Tibial artery (tissue), 4 donors: Measurements from ENCODE around the gene TSR3.

Experiments used
- DNase-seq, 2 donors: peaks; one replicate each; pipeline ENCODE4 v3.0.0-alpha.2; 2019
- H3K27ac ChIP-seq, 2 donors: fragments of 200-600 bp; sonication (generic) in 1 of 2; 1 replicate in 1 of 2; 2 replicates in 1 of 2; pipeline ENCODE4 v1.5.1; 2018 to 2019; ENCODE audit warnings: mild to moderate bottlenecking in 1 of 2
- H3K27me3 ChIP-seq, 2 donors: fragments of 200-600 bp; sonication (generic) in 1 of 2; one replicate each; pipeline versions ENCODE4 v1.5.1 to v1.6.0; 2016 to 2019
- H3K36me3 ChIP-seq, 3 donors: fragments of 200-600 bp; sonication (generic) in 2 of 3; one replicate each; pipeline ENCODE4 v1.5.1; 2016 to 2019; ENCODE audit warnings: mild to moderate bottlenecking in 2 of 3
- H3K4me1 ChIP-seq, 4 donors: fragments of 200-600 bp; sonication (generic) in 2 of 4; 1 replicate in 3 of 4; 2 replicates in 1 of 4; pipeline ENCODE4 v1.5.1; 2016 to 2019
- H3K4me3 ChIP-seq, 2 donors: fragments of 200-600 bp; sonication (generic) in 1 of 2; 1 replicate in 1 of 2; 2 replicates in 1 of 2; pipeline ENCODE4 v1.5.1; 2018 to 2019; ENCODE audit warnings: mild to moderate bottlenecking in 2 of 2
- H3K9me3 ChIP-seq, 3 donors: fragments of 200-600 bp; sonication (generic) in 1 of 3; one replicate each; pipeline ENCODE4 v1.5.1; 2016 to 2019
- intact Hi-C: fragments of 100-400 bp; cut with DNase I; formaldehyde crosslinking; loops from one replicate; pipeline ENCODE4 v1.15.0; 2023; ENCODE audit warnings: low total_unique reads
- TF ChIP-seq, protein P1 (sequence below), 2 experiments: fragments of 200-600 bp in 1 of 2; fragments of 450-650 bp in 1 of 2; IDR thresholded peaks; one replicate each; pipeline ENCODE4 v1.5.1; 2017 to 2019; ENCODE audit warnings: antibody characterized with exemption in 2 of 2, mild to moderate bottlenecking in 1 of 2, moderate library complexity in 1 of 2

The TSR3 gene

DNA sequence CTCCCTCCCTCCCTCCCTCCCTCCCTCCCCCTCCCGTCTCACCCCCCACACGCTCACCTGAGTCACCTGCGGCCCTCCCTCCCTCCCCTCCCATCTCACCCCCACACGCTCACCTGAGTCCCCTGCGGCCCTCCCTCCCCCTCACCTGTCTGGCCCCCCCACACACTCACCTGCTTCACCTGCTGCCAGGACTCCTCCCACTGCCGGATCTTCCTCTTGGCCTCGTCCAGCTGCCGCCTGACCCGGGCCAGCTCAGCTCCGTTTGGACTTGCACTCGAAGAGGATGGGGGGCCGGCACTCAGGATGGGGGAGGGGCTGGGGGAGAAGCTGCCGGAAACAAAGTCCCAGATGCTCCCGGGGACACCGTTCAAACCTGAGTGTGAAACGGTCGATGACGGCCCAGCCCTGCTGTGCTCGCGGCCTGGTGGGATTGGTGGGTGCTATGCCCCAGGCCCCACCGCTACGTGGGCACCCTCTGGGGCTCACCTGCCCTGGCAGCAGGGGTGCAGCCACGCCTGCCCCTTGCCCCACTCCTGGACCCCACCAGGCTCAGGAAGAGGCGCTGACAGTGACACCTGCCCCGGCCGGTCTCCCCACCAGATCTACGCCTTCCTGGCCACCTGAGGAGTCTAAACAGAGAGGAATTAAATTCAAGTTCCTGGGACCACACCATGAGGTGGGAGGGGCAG lies 16.0 kb upstream of the TSR3 start:
- Histone ChIP-seq H3K4me3 (no peak overlapping the region), H3K36me3 (peaks cover 20 to 94% (median 72%) of the 10 kb centered on the region in 3 donors), H3K9me3 (no peaks in the 10 kb centered on the region), H3K4me1 (no peaks in the 10 kb centered on the region), H3K27me3 (no peaks in the 10 kb centered on the region), H3K27ac (no peak overlapping the region)
- TF ChIP-seq, protein P1, sequence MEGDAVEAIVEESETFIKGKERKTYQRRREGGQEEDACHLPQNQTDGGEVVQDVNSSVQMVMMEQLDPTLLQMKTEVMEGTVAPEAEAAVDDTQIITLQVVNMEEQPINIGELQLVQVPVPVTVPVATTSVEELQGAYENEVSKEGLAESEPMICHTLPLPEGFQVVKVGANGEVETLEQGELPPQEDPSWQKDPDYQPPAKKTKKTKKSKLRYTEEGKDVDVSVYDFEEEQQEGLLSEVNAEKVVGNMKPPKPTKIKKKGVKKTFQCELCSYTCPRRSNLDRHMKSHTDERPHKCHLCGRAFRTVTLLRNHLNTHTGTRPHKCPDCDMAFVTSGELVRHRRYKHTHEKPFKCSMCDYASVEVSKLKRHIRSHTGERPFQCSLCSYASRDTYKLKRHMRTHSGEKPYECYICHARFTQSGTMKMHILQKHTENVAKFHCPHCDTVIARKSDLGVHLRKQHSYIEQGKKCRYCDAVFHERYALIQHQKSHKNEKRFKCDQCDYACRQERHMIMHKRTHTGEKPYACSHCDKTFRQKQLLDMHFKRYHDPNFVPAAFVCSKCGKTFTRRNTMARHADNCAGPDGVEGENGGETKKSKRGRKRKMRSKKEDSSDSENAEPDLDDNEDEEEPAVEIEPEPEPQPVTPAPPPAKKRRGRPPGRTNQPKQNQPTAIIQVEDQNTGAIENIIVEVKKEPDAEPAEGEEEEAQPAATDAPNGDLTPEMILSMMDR (IDR thresholded peaks at IDR 0.05): no peak
- DNase-seq: no peak
- intact Hi-C loops: no loop called here

DNA sequence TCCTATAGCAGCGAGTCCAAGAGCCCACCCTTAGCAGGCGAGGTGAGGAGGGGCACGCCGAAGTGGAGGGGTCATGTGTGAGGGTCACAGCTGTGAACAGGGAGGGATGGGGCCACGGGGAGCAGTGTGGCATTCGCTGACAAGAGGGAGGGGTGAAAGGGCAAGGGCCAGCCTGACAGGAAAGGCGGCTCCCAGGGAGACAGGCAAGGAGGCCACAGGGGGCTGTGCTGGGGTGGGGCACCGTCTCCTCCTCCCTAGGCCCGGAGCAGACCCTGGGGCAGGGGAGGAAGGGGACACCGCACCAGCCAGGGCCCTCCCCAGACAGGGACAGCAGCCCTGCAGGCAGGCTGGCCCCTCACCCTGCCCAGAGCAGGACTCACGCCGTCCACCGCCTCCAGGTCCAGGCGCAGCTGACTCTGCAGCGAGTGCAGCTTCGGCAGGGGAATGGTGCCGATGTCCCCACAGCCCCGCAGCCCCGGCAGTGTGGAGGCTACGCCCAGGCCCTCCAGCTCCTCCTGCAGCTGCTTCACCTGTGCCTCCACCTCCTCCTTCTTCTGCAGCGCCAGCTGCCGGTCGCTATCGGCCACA lies 15.1 kb upstream of the TSR3 start:
- Histone ChIP-seq H3K27me3 (no peaks in the 10 kb centered on the region), H3K27ac (no peak overlapping the region), H3K9me3 (no peaks in the 10 kb centered on the region), H3K4me1 (no peaks in the 10 kb centered on the region), H3K36me3 (peaks cover 27 to 96% (median 80%) of the 10 kb centered on the region in 3 donors), H3K4me3 (no peak overlapping the region)
- TF ChIP-seq, protein P1 (IDR thresholded peaks at IDR 0.05): no peak
- no peak for DNase-seq
- intact Hi-C loops: no loop called here

DNA sequence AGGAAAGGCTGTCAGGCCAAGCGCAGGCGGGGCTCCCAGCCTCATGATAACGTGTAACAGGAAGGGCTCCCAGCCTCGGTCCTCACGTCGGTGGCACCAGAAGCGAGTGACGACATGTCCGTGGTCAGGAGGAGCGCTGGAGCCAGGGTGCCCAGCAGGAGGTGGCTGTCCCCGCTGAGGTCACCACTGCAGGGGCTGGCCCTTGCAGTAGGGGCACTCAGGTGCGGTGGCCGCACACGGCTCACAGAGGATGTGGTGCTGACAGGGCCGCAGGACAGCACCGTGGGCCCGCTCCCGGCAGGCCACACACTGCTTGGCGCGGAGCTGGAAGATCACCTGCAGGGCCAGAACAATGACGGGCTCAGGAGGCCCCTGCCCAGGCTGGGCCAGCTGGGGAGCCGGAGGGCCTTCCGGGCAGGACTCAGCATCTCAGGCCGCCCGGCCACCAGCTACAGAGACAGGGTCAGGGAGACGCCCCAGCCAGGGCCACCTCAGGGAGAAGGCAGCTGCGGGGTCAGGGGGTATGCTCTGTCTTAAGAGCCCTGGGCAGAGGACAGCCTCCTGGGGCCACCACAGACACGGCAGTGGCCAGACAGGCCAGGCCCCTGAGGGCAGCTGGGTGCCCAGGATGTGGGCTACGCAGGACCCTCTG lies 14.5 kb upstream of the TSR3 start:
- H3K4me3 ChIP-seq: no peak overlapping the region
- H3K27me3 ChIP-seq: no peaks in the 10 kb centered on the region
- TF ChIP-seq, protein P1 (IDR thresholded peaks at IDR 0.05): no peak
- no peak for DNase-seq
- no peak overlapping the region for H3K27ac ChIP-seq
- H3K4me1 ChIP-seq: no peaks in the 10 kb centered on the region
- no peaks in the 10 kb centered on the region for H3K9me3 ChIP-seq
- peaks cover 27 to 96% (median 79%) of the 10 kb centered on the region in 3 donors for H3K36me3 ChIP-seq
- intact Hi-C loops: no loop called here

DNA sequence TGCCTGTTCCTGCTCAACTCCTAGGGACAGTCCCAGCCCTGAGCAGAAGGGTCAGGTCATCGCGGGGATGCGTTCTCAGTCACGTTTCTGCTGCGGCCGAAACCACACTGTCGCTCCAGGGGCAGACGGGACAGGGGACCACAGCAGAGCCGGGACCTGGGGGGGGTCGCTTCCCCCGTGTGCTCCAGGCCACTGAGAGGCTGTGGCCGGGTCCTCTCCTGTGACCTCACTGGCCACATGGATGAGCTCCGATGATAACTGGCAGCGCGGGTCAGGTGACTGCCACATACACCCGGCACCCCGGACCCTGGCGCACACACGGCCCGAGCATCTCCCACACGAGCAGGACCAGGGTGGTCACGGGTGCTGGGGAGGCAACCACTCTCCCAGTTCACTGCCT lies 12.8 kb upstream of the TSR3 start:
- intact Hi-C loops: no loop called here
- DNase-seq: no peak

DNA sequence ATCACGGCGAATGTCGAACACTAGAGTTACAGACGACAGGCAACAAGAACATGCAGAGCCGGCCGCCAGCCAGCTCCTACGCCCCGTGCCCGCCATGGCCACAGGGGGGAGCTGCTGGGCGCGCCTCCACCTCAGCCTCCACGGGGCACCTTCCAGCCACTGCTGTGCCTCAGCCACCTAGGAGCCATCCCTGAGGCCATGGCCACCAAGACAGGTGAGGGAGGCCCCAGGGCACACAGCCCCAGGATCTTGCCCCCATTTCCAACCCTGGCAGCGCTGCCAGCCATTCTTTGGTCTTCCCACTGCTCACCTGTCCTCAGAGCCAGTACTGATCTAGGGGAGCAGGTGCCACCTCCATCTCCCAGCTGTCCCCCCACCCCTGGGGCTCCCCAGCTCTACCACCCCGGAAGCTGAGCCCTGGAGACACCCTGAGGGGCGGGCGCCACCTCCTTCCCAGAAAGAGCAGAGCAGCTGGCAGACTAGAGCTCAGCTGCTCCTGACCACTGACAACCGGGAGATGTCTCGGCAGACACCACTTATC lies 11.9 kb upstream of the TSR3 start:
- intact Hi-C loops: no loop called here

More for the DNA sequence above, 12.8 kb upstream of the TSR3 start:
- H3K4me3 ChIP-seq: no peak overlapping the region
- TF ChIP-seq, protein P1 (IDR thresholded peaks at IDR 0.05): no peak
- H3K27me3 ChIP-seq: no peaks in the 10 kb centered on the region
- H3K36me3 ChIP-seq: peaks cover 27 to 95% (median 75%) of the 10 kb centered on the region in 3 donors
- no peaks in the 10 kb centered on the region for H3K9me3 ChIP-seq
- H3K4me1 ChIP-seq: no peaks in the 10 kb centered on the region
- no peak overlapping the region for H3K27ac ChIP-seq

More for the DNA sequence above, 11.9 kb upstream of the TSR3 start:
- Histone ChIP-seq H3K36me3 (peaks cover 27 to 95% (median 71%) of the 10 kb centered on the region in 3 donors), H3K27me3 (no peaks in the 10 kb centered on the region), H3K4me3 (no peak overlapping the region), H3K4me1 (no peaks in the 10 kb centered on the region), H3K27ac (no peak overlapping the region), H3K9me3 (no peaks in the 10 kb centered on the region)
- DNase-seq: no peak
- TF ChIP-seq, protein P1 (IDR thresholded peaks at IDR 0.05): peak; percentile 40 to 58
